22Rv1 (cell line): ENCODE results near the gene KIF26B.

Experiments used
- H3K27ac ChIP-seq: fragments of 450-650 bp; 2 replicates; pipeline ENCODE4 v1.5.1; 2017
- ZFX ChIP-seq: fragments of 450-650 bp; IDR thresholded peaks from 2 replicates; pipeline ENCODE4 v1.6.1; 2017; ENCODE audit warnings: antibody characterized with exemption, borderline replicate concordance
- TF ChIP-seq, protein P1 (sequence below): fragments of 450-650 bp; IDR thresholded peaks from 2 replicates; pipeline ENCODE4 v1.5.1; 2017; ENCODE audit warnings: mild to moderate bottlenecking

Gene KIF26B

DNA sequence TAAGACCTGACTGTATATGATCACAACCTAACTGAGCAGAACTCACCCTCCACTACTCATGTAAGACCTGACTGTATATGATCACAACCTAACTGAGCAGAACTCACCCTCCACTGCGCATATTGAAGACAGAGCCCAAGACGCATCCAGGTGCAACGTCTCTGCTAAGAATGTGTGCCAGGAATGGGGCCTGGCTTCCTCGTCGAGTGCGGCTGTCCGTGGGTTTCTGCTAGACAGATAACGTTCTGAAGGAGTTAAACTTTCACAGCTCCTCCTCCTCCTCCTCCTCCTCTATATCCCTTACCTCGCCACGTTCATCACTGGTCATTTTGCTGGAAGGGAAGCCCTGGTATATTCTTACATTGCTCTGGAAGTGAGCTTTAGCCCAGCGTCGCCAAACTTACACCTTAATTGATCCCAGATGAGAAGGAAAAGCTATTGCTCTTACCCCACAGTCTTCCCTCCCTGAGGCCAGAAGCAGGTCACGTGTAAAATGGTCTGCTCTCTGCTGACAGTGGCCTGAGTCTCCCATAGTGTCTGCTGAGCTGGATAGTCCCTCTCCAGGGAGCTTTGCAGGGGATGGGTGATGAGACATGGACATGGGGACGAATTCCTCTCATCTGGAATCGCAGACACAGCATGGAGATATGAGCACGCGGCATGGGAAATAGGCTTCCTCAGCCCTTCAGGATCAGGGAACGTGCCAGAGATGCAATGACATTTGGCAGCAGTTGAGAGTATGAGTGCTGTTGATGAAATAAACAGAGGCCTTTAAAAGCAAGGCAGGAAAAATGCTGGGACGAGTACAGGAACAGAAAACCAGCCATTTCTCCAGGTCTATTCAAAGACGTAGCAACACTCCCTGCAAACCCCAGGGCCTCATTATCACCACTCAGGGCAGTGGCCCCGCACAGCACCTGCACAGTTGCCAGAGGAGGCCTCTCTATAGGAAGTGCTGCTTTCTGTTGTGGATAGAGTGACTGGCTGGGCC lies 528.1 kb downstream of the KIF26B start:
- no peak overlapping the region for H3K27ac ChIP-seq
- TF ChIP-seq, protein P1, sequence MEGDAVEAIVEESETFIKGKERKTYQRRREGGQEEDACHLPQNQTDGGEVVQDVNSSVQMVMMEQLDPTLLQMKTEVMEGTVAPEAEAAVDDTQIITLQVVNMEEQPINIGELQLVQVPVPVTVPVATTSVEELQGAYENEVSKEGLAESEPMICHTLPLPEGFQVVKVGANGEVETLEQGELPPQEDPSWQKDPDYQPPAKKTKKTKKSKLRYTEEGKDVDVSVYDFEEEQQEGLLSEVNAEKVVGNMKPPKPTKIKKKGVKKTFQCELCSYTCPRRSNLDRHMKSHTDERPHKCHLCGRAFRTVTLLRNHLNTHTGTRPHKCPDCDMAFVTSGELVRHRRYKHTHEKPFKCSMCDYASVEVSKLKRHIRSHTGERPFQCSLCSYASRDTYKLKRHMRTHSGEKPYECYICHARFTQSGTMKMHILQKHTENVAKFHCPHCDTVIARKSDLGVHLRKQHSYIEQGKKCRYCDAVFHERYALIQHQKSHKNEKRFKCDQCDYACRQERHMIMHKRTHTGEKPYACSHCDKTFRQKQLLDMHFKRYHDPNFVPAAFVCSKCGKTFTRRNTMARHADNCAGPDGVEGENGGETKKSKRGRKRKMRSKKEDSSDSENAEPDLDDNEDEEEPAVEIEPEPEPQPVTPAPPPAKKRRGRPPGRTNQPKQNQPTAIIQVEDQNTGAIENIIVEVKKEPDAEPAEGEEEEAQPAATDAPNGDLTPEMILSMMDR = no peak
- no peak for TF ChIP-seq ZFX

DNA sequence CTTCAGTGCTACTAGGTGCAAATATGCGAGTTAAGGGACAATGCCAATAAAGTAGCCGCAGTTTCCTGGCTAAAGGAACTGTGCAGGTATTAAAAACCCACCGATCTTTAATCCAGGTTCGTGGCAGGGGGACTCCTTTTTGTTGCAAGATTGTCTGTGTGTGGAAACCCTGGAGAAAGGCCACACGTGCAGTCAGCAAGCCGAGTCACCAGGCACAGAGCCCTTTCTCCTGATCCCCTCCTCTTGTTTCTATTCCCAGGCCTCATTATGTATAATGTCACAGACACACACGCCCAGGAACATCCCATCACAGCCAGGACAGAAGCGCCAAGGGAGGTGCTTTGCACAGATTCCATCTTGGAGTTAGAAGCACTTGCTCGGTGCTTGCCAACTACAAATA lies 528.9 kb downstream of the KIF26B start:
- H3K27ac ChIP-seq = no peak overlapping the region
- TF ChIP-seq, protein P1 = no peak
- TF ChIP-seq ZFX = no peak

DNA sequence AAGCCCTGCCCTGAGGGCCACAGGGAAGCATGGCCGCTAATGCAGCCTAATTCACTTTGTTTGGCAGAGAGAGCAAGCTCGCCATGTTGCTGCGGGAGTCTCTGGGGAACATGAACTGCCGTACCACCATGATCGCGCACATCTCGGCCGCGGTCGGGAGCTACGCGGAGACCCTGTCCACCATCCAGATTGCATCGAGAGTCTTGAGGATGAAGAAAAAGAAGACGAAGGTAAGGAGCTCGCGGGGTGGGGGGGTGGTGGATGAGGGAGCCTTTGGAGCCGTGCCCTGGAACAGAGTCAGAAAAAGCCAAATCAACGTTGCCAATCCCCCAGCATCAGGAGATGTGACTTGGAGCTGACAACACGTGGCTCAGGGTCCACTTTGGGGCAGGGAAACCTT lies 529.4 kb downstream of the KIF26B start:
- TF ChIP-seq, protein P1 = no peak
- no peak for TF ChIP-seq ZFX
- no peak overlapping the region for H3K27ac ChIP-seq

DNA sequence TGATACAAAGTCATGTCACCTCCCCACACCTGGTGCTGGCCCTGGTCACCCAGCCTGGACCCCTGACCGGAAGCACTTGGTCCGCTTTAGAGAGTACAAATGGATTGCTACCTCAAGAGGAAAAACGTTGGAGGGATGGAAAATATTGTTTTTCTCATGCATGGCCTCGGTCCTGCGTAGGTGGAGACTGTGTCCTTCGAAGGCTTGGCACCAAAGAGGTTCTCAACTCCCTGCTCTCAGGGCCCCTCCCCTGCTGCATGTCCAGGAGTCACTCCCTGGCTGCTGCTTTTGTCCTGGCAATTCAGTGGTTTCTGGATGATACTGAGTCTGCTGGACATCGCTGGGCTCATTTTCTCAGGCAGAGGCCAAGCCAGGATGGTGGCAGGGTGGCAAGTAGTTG lies 529.8 kb downstream of the KIF26B start:
- no peak overlapping the region for H3K27ac ChIP-seq
- no peak for TF ChIP-seq ZFX
- TF ChIP-seq, protein P1 = no peak

DNA sequence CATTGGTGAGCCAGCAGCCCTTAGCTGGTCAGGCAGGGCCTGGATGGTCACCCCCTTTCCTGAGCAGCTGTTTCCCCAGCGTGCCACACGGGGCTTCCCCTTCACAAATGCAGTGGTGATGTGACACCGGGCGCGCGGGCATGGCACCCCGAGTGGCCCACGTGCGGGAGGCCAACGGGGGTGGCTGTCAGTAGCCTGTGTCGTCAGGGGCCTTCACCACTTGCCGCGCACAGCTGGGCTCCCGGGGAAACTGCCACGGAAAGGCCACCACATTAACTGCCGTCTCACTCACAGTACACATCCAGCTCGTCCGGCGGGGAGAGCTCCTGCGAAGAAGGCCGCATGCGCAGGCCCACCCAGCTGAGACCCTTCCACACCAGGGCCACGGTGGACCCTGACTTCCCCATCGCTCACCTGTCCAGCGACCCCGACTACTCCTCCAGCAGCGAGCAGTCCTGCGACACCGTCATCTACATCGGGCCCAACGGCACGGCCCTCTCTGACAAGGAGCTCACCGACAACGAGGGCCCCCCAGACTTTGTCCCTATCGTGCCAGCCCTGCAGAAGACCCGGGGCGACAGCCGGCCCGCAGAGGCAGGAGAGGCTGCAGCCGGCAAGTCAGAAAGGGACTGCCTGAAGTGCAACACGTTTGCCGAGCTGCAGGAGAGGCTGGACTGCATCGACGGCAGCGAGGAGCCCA lies 530.5 kb downstream of the KIF26B start:
- TF ChIP-seq, protein P1 = no peak
- no peak for TF ChIP-seq ZFX
- H3K27ac ChIP-seq = no peak overlapping the region

DNA sequence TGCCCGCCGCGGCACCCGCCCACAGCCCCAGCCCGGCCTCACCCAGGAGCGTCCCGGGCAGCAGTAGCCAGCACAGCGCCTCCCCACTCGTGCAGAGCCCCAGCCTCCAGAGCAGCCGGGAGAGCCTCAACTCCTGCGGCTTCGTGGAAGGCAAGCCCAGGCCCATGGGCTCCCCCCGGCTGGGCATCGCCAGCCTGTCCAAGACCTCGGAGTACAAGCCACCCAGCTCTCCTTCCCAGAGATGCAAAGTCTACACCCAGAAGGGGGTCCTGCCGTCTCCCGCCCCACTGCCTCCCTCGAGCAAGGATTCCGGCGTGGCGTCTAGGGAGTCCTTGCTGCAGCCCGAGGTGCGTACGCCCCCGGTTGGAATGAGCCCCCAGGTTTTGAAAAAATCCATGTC lies 531.2 kb downstream of the KIF26B start:
- no peak overlapping the region for H3K27ac ChIP-seq
- TF ChIP-seq, protein P1 = no peak
- no peak for TF ChIP-seq ZFX
